ENCODE data around the gene RPL14.

The RPL14 gene

GRCh38 chr3:40452057-40452456 is 5.1 kb upstream of the RPL14 start:
- no peak for DNase-seq (ENCODE audit: extremely low spot score)
- POLR2A ChIA-PET: interaction anchor here (0.5 to 0.8 kb wide), 3 partner anchors 10 to 1042 kb away, joined by 3 to 5 read pairs (median 4); no protein-coding TSS in a partner anchor
- CTCF ChIA-PET: no interaction called here
- TF ChIP-seq CTCF (IDR thresholded peaks at IDR 0.05; ENCODE audit: control extremely low read depth, extremely low read depth, low read depth, missing control alignments): no peak

- ChIA-PET POLR2A (interaction anchor here (0.6 to 1.1 kb wide), 2 partner anchors 10 to 747 kb away, joined by 5 to 9 read pairs; partner anchors contain the start of gene CTNNB1), CTCF (interaction anchor here (1.8 kb wide), 1 partner anchor 10 kb away, joined by 3 read pairs; no protein-coding TSS in a partner anchor)
- DNase-seq (ENCODE audit: extremely low spot score): no peak
- no peak for TF ChIP-seq CTCF (IDR thresholded peaks at IDR 0.05; ENCODE audit: control extremely low read depth, extremely low read depth, low read depth, missing control alignments)
These were observed 4.6 kb upstream of the RPL14 start for GRCh38 chr3:40452562-40452875.

GRCh38 chr3:40452876-40453730 is 4.0 kb upstream of the RPL14 start:
- CTCF ChIA-PET: interaction anchor here (0.9 to 1.8 kb wide), 3 partner anchors 10 to 144 kb away, joined by 3 read pairs; partner anchors contain the start of gene ZNF620
- POLR2A ChIA-PET: interaction anchor here (1.1 kb wide), 1 partner anchor 746 kb away, joined by 9 read pairs; the partner anchor contains the start of gene CTNNB1
- no peak for TF ChIP-seq CTCF (IDR thresholded peaks at IDR 0.05; ENCODE audit: control extremely low read depth, extremely low read depth, low read depth, missing control alignments)
- peak; percentile 96 for DNase-seq (ENCODE audit: extremely low spot score)

GRCh38 chr3:40453933-40454332 is 3.2 kb upstream of the RPL14 start:
- ChIA-PET CTCF (interaction anchor here (0.8 to 1.8 kb wide), 4 partner anchors 10 to 145 kb away, joined by 3 read pairs; partner anchors contain the start of gene ZNF620), POLR2A (no interaction called here)
- DNase-seq (ENCODE audit: extremely low spot score): no peak
- no peak for TF ChIP-seq CTCF (IDR thresholded peaks at IDR 0.05; ENCODE audit: control extremely low read depth, extremely low read depth, low read depth, missing control alignments)

- CTCF ChIA-PET: no interaction called here
- POLR2A ChIA-PET: no interaction called here
- no peak for DNase-seq (ENCODE audit: extremely low spot score)
- TF ChIP-seq CTCF (IDR thresholded peaks at IDR 0.05; ENCODE audit: control extremely low read depth, extremely low read depth, low read depth, missing control alignments): no peak
These were observed 1.8 kb upstream of the RPL14 start for GRCh38 chr3:40455328-40455727.

GRCh38 chr3:40456279-40456939 is 730 bp upstream of the RPL14 start:
- no peak for DNase-seq (ENCODE audit: extremely low spot score)
- POLR2A ChIA-PET: interaction anchor here (1.0 kb wide), 2 partner anchors 16 to 26 kb away, joined by 3 read pairs; no protein-coding TSS in a partner anchor
- no peak for TF ChIP-seq CTCF (IDR thresholded peaks at IDR 0.05; ENCODE audit: control extremely low read depth, extremely low read depth, low read depth, missing control alignments)
- CTCF ChIA-PET: no interaction called here
